K562 (cell line): Measurements from ENCODE around the gene TEDC1. TPM values are rescaled to one million over a fixed set of nuclear protein-coding genes. Genes with fewer than 3 reads are reported as not detected.
"Not testable (repeated sequence)": the region's sequence is repeated elsewhere in the genome, so short reads cannot be mapped to it uniquely, and the experiment has no call there.

ENCODE experiments used
- ATAC-seq: fragments of 200-7000 bp; cut with Tn5 transposase; 3 replicates; pipeline ENCODE4 v1.9.1; 2020; ENCODE audit warnings: moderate library complexity
- BruUV-seq: library from RNA; stranded (reverse); fragments of 400-500 nt; replicated peaks from 2 replicates; lab custom pipeline; 2021; lab: Mats Ljungman, UMichigan
- CTCF ChIA-PET: fragments of 300-600 bp; formaldehyde crosslinking; extraction: SDS; loops from one replicate; lab custom pipeline; 2021; ENCODE audit warnings: low intra/inter-chr PET ratio; lab: Yijun Ruan, JAX
- POLR2A ChIA-PET: fragments of 300-600, 350-650 bp; sonication (Branson Sonifier 250); formaldehyde crosslinking; extraction: SDS; loops from one replicate; lab custom pipeline; 2021; ENCODE audit warnings: antibody characterized with exemption, inconsistent platforms; lab: Yijun Ruan, JAX
- DNase-seq, 4 experiments: peaks; one replicate each; pipeline versions ENCODE4 v3.0.0 to v3.0.0-alpha.2; 2011 to 2018; ENCODE audit warnings: low spot score in 3 of 4, mixed read lengths in 3 of 4; ENCODE audit errors: extremely low read depth in 1 of 4
- FAIRE-seq: peaks from 2 replicates; lab custom pipeline; 2011; peaks lifted over from hg19 to GRCh38; lab: Jason Lieb, UNC
- H2AFZ ChIP-seq: 2 replicates; pipeline ENCODE4 v1.6.0; 2011; ENCODE audit warnings: low read depth, low read length, control low read depth, inconsistent platforms
- H3K27ac ChIP-seq: fragments of 200-600 bp; 3 replicates; pipeline ENCODE4 v1.8.0; 2011; ENCODE audit warnings: low read depth, mild to moderate bottlenecking, control low read depth, inconsistent platforms, low read length, moderate library complexity, mixed read lengths; ENCODE audit errors: extremely low read depth
- H3K27me3 ChIP-seq, 2 experiments: fragments of 300-600 bp in 1 of 2; 2 replicates in 1 of 2; 3 replicates in 1 of 2; pipeline versions ENCODE4 v1.6.0 to v1.8.0; 2011; ENCODE audit warnings: inconsistent platforms in 2 of 2, low read length in 2 of 2, mild to moderate bottlenecking in 1 of 2, mixed read lengths in 1 of 2, moderate library complexity in 1 of 2; ENCODE audit not compliant: control insufficient read depth in 2 of 2, insufficient read depth in 2 of 2
- H3K36me3 ChIP-seq: fragments of 300-600 bp; 3 replicates; pipeline ENCODE4 v1.8.0; 2011; ENCODE audit warnings: mild to moderate bottlenecking, low read length, inconsistent platforms; ENCODE audit not compliant: control insufficient read depth, insufficient read depth
- H3K4me1 ChIP-seq, 2 experiments: fragments of 200-600 bp in 1 of 2; replicated peaks in 1 of 2; 2 replicates in 1 of 2; 3 replicates in 1 of 2; pipeline versions ENCODE4 v1.5.1 to v1.8.0; 2011; ENCODE audit warnings: inconsistent platforms in 2 of 2, low read length in 2 of 2, mild to moderate bottlenecking in 1 of 2, mixed read lengths in 1 of 2, moderate library complexity in 1 of 2; ENCODE audit not compliant: control insufficient read depth in 2 of 2, insufficient read depth in 2 of 2
- H3K4me2 ChIP-seq: 2 replicates; pipeline ENCODE4 v1.6.1; 2011; ENCODE audit warnings: low read length, control low read depth, inconsistent platforms, mixed read lengths; ENCODE audit not compliant: insufficient read depth
- H3K4me3 ChIP-seq: fragments of 200-600 bp; sonication (generic), shearing (Covaris generic); 2 replicates; pipeline ENCODE4 v1.5.1; 2016; ENCODE audit warnings: control low read depth, inconsistent platforms
- H3K79me2 ChIP-seq: fragments of 200-600 bp; 3 replicates; pipeline ENCODE4 v1.8.0; 2011; ENCODE audit warnings: low read length, inconsistent platforms; ENCODE audit not compliant: control insufficient read depth, insufficient read depth
- H3K9ac ChIP-seq, 2 experiments: 2 replicates each; pipeline versions ENCODE4 v1.6.0 to v1.6.1; 2011; ENCODE audit warnings: low read depth in 2 of 2, low read length in 2 of 2, control low read depth in 1 of 2, inconsistent platforms in 1 of 2, mild to moderate bottlenecking in 1 of 2, mixed read lengths in 1 of 2; ENCODE audit not compliant: insufficient read depth in 1 of 2
- H3K9me1 ChIP-seq: one replicate; pipeline ENCODE4 v1.6.0; 2011; ENCODE audit warnings: inconsistent platforms, mild to moderate bottlenecking, low read length, moderate library complexity; ENCODE audit not compliant: control insufficient read depth, insufficient read depth
- H3K9me3 ChIP-seq: replicated peaks from 2 replicates; pipeline ENCODE4 v1.5.1; 2011; ENCODE audit warnings: low read depth, low read length, inconsistent platforms; ENCODE audit not compliant: control insufficient read depth, insufficient read depth
- H4K20me1 ChIP-seq: replicated peaks from 2 replicates; pipeline ENCODE4 v1.6.1; 2011; ENCODE audit warnings: low read length, inconsistent platforms, mixed read lengths; ENCODE audit not compliant: control insufficient read depth, insufficient read depth
- TFAM ChIP-seq: fragments of 250-450 bp; sonication (Bioruptor Pico); conservative IDR thresholded peaks from 2 replicates; pipeline ENCODE4 v1.5.0; 2021; ENCODE audit warnings: mild to moderate bottlenecking, moderate library complexity
- WGBS: fragments of 100-300 bp; shearing (Covaris generic); methylation state at CpG from one replicate; pipeline ENCODE4 v1.1.6; 2016; ENCODE audit warnings: low coverage, mixed read lengths; ENCODE audit not compliant: insufficient coverage; ENCODE audit errors: missing lambda C conversion rate; 5-methylcytosine and 5-hydroxymethylcytosine counted together
- in situ Hi-C: fragments of 300-500 bp; cut with MboI; formaldehyde crosslinking; loops from 4 replicates; pipeline ENCODE4 v1.15.0; 2018; ENCODE audit warnings: inconsistent platforms, mixed read lengths
- intact Hi-C: fragments of 100-400 bp; cut with micrococcal nuclease; formaldehyde crosslinking; loops from 2 replicates; pipeline ENCODE4 v1.14.2; 2022
- polyA plus RNA-seq, 8 experiments: library from polyadenylated mRNA; depleted of rRNA in 4 of 8; stranded (reverse) in 5 of 8; unstranded in 3 of 8; fragments of >200 nt; fragmentation: Nextera tagmentation in 2 of 8; fragmentation: Illumina TruSeq in 1 of 8; extraction: Ambion mirVana in 2 of 8; extraction: Trizol in 1 of 8; gene quantifications; 2 replicates each; pipeline versions ENCODE4 v1.2.1 to v1.2.3, GENCODE V29; 2011 to 2014; ENCODE audit warnings: inconsistent platforms in 1 of 8, missing spikeins in 1 of 8
- total RNA-seq, 7 experiments: library from RNA; depleted of rRNA in 6 of 7; stranded (reverse); fragments of >200 nt in 6 of 7; fragmentation: Illumina TruSeq in 2 of 7; extraction: Trizol in 2 of 7; gene quantifications; 2 replicates each; pipeline versions ENCODE4 v1.2.1 to v1.2.3, GENCODE V29; 2011 to 2021; ENCODE audit warnings: low replicate concordance in 1 of 7

TEDC1 gene
- total and polyA plus RNA-seq, 9 of the 15 experiments (the other 6 are each of a cell fraction or from before 2014, with no cell fraction given), result 0.21 to 28.3 (median 5.9) TPM

DNA sequence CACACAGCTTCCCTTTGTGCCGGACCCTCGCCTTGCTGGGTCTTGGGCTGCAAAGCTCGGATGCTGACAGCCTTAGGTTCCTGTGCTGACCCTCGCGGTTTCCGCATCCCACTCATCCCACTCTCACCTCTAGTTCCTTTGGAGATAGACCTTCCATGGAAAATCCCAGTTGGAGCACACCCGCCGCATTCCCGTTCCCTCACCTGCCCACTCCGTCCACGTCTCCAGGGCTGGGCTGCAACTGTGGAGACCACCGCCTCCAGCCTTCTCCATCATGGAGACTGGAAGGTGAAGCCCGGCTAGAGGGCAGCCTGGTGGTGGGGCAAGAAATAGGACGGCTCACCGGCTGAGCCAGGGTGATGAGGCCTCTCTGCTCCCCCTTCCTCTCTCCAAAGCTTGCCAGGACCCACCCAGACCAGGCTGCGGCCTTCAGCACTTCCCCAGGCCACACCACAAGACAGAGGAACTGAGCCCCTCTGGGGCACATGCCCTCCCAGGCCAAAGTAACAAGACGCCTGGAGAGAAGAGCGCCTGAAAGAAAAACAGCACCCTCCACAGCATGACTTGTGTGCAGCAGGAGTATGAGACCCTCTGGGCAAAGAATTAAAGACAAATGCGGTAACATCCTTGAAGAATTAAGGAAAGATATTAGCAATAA is 50.3 kb downstream of the TEDC1 start:
- H3K36me3 ChIP-seq, result no peaks in the 10 kb centered on the region
- H3K4me1 ChIP-seq, result peaks cover 0 to 16% of the 10 kb centered on the region in 2 experiments; a peak in 2 of 5 replicates
- DNase-seq (no peak), FAIRE-seq (no peak), ATAC-seq (no peak)
- H3K27me3 ChIP-seq, result peaks cover 6 to 44% of the 10 kb centered on the region in 2 experiments; a peak in 3 of 5 replicates
- H2AFZ ChIP-seq, result no peak overlapping the region
- BruUV-seq, result no TSS peak
- ChIA-PET POLR2A (no interaction called here), CTCF (no interaction called here)
- intact Hi-C loops, result no loop called here
- H3K79me2 ChIP-seq, result no peaks in the 10 kb centered on the region
- H3K9me1 ChIP-seq, result no peaks in the 10 kb centered on the region
- H3K4me2 ChIP-seq, result no peak overlapping the region
- H3K9ac ChIP-seq, result no peak overlapping the region
- no peaks in the 10 kb centered on the region for H4K20me1 ChIP-seq
- in situ Hi-C loops, result no loop called here
- H3K4me3 ChIP-seq, result no peak overlapping the region
- TF ChIP-seq TFAM, result no peak
- H3K9me3 ChIP-seq, result no peaks in the 10 kb centered on the region
- no peak overlapping the region for H3K27ac ChIP-seq
- WGBS, result under 1% methylated on average over 19 of the region's 19 CpGs

DNA sequence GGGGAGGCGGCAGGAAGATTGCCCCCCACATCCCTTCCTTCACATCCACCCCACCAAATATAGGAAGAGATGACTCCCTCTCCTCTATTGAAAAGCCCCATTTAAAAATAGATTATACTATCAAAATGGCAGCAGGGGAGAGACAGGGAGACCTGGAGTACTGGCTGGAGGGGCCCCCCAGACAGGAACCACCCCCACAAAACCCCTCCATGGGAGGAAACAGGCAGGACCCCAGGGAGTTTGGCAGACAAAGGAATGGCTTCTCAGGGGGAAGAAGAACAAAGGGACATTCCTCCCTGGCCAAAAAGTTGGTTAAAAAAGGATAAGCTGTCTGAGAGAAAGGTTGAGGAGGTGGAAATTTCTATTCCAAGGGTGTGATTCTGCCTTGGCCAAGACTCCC is 54.6 kb downstream of the TEDC1 start:
- H3K9me1 ChIP-seq, ATAC-seq, H3K9me3 ChIP-seq, intact Hi-C loops, H3K4me2 ChIP-seq, H2AFZ ChIP-seq, H4K20me1 ChIP-seq, H3K27ac ChIP-seq, BruUV-seq, H3K36me3 ChIP-seq, H3K4me3 ChIP-seq, H3K9ac ChIP-seq, FAIRE-seq, POLR2A ChIA-PET, H3K79me2 ChIP-seq, CTCF ChIA-PET, H3K4me1 ChIP-seq, DNase-seq, in situ Hi-C loops: not testable (repeated sequence)
- WGBS, result no CpG with 5 or more reads among the region's 1 CpG
- H3K27me3 ChIP-seq, result peaks cover 3 to 23% of the 10 kb centered on the region in 2 experiments; a peak in 3 of 5 replicates

- BruUV-seq, POLR2A ChIA-PET, H2AFZ ChIP-seq, H3K9me1 ChIP-seq, H3K79me2 ChIP-seq, H3K4me1 ChIP-seq, FAIRE-seq, ATAC-seq, H3K4me3 ChIP-seq, H3K36me3 ChIP-seq, CTCF ChIA-PET, H3K9ac ChIP-seq, H3K27ac ChIP-seq, in situ Hi-C loops, H3K9me3 ChIP-seq, H4K20me1 ChIP-seq, DNase-seq, H3K4me2 ChIP-seq, intact Hi-C loops: not testable (repeated sequence)
- H3K27me3 ChIP-seq, result peaks cover 3 to 18% of the 10 kb centered on the region in 2 experiments; a peak in 3 of 5 replicates
- no CpG with 5 or more reads among the region's 20 CpGs for WGBS
Measured at GRCh38 chr14:105546410-105546809, 55.4 kb downstream of the TEDC1 start.
